Stimulated activated CD4-positive, alpha-beta T cell treated with anti-CD3 and anti-CD28 coated beads, Interleukin-15, amount 100 ng/mL, for 1 hour (primary cell): ENCODE data around the gene PCP4.

Experiments used
- DNase-seq, 2 donors: peaks; one replicate each; pipeline ENCODE4 v3.0.0-alpha.2; 2020; ENCODE audit warnings: low read depth in 1 of 2, low spot score in 1 of 2

Gene PCP4

GRCh38 chr21:39969691-39970364 lies 102.6 kb downstream of the PCP4 start:
- DNase-seq, result no peak

GRCh38 chr21:39971956-39972355 lies 104.7 kb downstream of the PCP4 start:
- no peak for DNase-seq

DNA sequence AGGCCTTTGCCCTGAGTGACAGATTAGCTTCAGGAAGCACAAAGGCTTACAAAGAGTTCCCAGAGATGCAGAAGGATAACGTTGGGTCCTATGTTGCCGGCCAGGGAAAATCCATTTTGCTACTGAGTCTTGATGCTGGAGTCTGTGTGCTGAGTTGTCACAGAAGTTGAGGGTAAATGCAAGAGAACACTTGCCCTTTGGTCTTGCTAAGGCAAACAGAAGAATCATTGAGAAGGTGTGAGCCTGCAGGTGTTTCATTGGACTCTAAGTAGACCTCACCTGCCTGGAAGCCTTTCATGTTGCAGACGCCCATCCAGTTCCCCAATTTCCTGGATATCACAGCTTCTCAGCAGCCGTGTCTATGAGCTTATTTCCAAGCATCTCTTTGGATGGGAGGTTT lies 105.2 kb downstream of the PCP4 start:
- no peak for DNase-seq

DNA sequence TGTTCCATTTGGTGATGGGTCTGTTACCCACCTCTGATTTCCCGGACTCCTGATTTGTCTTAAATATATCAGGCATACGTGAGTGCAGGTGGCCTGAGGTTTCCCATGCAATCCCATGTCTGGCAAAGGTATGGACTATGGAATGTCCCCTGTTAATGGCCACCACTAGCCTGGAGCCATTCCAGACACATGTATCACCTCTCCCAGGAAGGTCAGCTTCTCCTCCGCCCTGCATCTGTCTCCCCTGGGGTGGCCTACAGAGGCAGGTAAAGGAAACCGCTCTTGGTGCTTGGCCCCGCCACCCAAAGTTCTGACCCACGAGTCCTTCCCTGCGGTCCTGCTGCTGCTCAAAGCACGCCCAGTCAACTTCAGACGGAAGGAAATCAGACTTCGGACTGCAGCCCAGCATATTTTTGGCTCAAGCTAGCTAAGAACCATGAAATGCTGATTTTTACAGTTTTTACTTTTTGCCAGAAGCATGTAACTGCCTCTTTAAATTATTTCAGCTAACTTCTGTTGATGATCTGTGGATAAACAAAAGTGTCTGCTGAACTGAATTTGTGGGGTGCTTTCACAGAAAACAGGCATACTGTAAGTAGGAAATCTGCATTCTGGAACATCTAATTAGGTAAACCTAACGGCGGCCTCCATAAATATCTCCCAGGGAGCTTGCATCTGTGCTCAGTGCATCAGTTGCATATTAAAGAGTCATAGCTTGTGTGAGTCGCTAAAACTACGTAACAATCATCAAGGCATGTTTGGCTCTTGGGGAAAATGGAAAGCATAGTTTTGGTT lies 105.9 kb downstream of the PCP4 start:
- DNase-seq, result no peak

DNA sequence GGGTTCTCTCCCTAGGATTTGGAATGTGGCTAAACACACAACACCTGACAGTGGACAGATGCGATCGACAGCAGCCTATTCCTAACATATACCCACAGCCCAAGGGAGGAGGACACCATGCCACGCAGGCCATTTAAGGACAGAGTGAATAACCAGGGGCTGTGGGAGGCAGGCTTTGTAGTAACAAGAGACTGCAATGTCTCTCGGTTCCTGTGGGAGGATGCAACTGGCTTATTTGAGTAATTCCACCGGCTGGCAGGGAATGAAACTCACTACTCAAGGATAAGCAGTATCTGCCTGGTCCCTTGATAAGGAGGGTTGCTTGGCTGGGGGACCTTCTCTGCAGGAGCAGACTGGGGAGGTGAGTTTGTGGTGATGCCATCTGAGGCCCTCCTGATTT lies 109.6 kb downstream of the PCP4 start:
- no peak for DNase-seq
